HG02943 (cell line): Measurements from ENCODE around the gene AMBP.

Experiments
- ATAC-seq: cut with Tn5 transposase; IDR thresholded peaks from one replicate; pipeline ENCODE4 v1.9.1; 2021; ENCODE audit warnings: mild to moderate bottlenecking, low read depth, moderate library complexity; ENCODE audit not compliant: unreplicated experiment

AMBP gene

DNA sequence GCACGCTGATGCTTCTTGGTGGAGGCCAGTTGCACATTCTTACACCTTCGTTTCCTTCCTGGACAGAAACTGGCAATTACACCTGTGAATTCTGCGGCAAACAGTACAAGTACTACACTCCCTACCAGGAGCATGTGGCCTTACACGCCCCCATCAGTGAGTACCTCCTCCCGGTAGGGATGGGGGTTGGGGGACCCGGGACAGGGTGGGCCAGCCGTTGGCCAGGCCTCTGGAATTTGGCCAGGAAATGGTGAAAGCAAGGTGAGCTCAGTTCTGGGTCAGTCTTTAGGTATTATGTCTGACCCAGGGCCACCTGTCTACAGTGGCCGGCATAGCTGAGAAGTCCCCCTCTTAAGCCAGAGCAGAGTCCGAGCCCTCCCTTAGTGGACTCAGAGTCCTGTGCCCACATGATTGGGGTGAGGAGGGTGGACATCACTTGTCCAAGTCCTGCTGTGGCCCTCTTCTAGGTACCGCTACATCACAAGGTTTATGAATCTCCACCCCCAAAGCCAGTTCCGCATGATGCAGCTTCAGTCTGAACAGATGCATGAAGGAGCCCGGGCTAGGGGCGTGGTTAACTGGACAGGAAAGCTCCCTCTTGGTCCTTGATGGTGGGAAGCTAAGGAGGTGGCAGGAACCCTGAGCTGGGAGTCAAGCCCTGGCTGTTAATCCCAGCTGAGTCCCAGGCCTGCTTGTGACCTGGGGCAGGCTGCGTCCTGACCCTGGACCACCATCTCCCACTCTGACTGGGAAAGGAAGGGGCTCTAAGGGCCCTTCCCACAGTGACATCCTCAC, 61.3 kb downstream of the AMBP start:
- ATAC-seq: no peak

GRCh38 chr9:114016101-114016500, 62.0 kb downstream of the AMBP start:
- ATAC-seq: no peak

DNA sequence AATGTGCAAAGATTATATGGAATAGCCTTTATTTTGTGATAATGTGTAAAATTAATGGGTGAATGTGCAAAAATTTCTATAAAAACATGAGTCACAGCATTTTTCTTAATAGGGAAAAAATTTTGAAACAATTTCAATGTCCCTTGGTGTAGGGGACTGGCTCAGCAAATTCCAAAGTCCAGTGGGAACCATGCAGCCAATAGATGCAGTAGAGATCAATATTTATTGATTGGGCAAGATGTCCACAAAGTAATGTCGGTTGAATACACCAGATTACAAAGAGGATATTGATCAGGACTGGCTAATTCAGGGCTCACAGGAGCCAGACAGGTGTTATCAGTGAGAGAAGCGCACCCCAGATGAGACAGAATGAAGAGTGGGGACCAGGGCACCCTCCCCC, 62.5 kb downstream of the AMBP start:
- ATAC-seq: no peak

DNA sequence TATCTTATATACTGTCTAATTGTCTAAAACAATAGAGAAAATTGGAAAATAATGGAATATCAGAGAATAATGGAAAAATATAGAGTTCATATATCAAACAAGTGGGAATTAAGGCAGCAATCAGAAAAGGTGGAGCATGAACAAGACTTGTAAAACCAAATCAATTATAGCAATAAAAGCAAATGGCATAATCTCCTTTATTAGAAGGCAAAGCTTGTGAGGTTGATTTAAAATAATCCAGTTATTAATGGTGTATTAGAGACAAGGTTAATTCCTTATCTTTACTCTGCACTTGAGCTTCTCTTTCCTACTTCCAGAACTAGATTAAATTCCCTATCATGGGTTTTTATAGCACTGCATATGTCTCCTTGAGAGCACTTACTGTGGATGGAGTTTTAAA, 64.1 kb downstream of the AMBP start:
- no peak for ATAC-seq

GRCh38 chr9:114012126-114012525, 66.0 kb downstream of the AMBP start:
- ATAC-seq: no peak

- ATAC-seq: no peak
Measured at GRCh38 chr9:114011313-114011712, 66.8 kb downstream of the AMBP start.
